ENCODE data around the gene AFG1L. TPM values are rescaled to one million over a fixed set of nuclear protein-coding genes. Genes with fewer than 3 reads are reported as not detected.
"Not testable (repeated sequence)": the region's sequence is repeated elsewhere in the genome, so short reads cannot be mapped to it uniquely, and the experiment has no call there.

Gene AFG1L
- total RNA-seq, 1 experiment from 2014 or later = 3.8 TPM

- H3K4me3 ChIP-seq = no peak overlapping the region
- no peaks in the 10 kb centered on the region for H3K36me3 ChIP-seq
- no peak for DNase-seq
- H3K9me3 ChIP-seq = no peaks in the 10 kb centered on the region; the same call in 1 of the 2 replicates
- no peaks in the 10 kb centered on the region for H3K27me3 ChIP-seq
These were observed 124.6 kb downstream of the AFG1L start for GRCh38 chr6:108419474-108419873.

- Histone ChIP-seq H3K9me3 (no peaks in the 10 kb centered on the region; the same call in 1 of the 2 replicates), H3K4me3 (no peak overlapping the region), H3K27me3 (no peaks in the 10 kb centered on the region), H3K36me3 (no peaks in the 10 kb centered on the region)
- no peak for DNase-seq
These were observed 125.2 kb downstream of the AFG1L start for GRCh38 chr6:108419934-108420609.

DNA sequence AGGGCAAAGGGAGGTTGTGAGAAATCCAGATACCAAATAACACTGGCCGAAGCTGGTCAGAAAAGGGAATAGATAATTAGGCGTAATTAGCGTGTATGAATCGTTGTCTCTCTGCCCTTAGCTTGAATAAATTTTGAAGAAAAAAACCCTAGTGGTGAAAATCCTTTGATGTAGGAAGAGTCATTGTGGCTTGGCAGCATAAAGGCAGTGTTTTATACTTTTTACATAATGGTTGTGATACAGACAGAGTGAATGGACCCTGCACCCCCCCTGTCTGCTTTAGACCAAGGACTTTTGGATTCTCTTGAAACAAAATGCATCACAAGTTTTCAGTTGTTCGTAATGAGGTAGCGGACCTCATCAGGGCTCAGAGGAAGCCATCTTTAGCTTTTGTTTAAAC, 126.5 kb downstream of the AFG1L start:
- Histone ChIP-seq H3K4me3 (no peak overlapping the region), H3K9me3 (no peaks in the 10 kb centered on the region), H3K36me3 (no peaks in the 10 kb centered on the region), H3K27me3 (no peaks in the 10 kb centered on the region)
- DNase-seq = no peak

GRCh38 chr6:108423982-108424705, 129.3 kb downstream of the AFG1L start:
- DNase-seq = no peak
- Histone ChIP-seq H3K4me3 (no peak overlapping the region), H3K36me3 (no peaks in the 10 kb centered on the region), H3K9me3 (no peaks in the 10 kb centered on the region), H3K27me3 (no peaks in the 10 kb centered on the region)

DNA sequence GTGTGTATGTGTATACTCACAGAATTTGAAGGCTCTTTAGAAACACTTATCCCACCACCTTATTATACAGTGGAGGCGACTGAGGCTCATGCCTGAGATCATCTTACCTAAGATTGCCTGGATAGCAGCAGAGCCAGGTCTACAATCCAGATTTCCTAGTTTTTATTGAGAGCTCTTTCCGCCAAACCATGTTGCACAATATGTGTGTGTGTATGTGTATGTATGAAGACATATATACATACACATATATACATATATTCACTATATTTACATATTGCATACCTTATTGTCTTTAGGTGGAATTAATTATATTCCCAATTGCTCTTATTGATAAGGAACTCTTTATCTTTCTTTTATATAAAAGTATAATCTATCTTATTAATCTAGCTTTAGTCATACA, 130.6 kb downstream of the AFG1L start:
- no peaks in the 10 kb centered on the region for H3K9me3 ChIP-seq
- no peak overlapping the region for H3K4me3 ChIP-seq
- no peak for DNase-seq
- H3K27me3 ChIP-seq = no peaks in the 10 kb centered on the region
- H3K36me3 ChIP-seq = no peaks in the 10 kb centered on the region

GRCh38 chr6:108432143-108432542, 137.3 kb downstream of the AFG1L start:
- no peaks in the 10 kb centered on the region for H3K36me3 ChIP-seq
- no peak overlapping the region for H3K4me3 ChIP-seq
- H3K27me3 ChIP-seq = no peaks in the 10 kb centered on the region
- no peaks in the 10 kb centered on the region for H3K9me3 ChIP-seq
- DNase-seq = no peak

- no peaks in the 10 kb centered on the region for H3K9me3 ChIP-seq
- no peak for DNase-seq
- no peaks in the 10 kb centered on the region for H3K36me3 ChIP-seq
- no peak overlapping the region for H3K4me3 ChIP-seq
- H3K27me3 ChIP-seq = no peaks in the 10 kb centered on the region
These were observed 137.9 kb downstream of the AFG1L start for GRCh38 chr6:108432792-108433191.

DNA sequence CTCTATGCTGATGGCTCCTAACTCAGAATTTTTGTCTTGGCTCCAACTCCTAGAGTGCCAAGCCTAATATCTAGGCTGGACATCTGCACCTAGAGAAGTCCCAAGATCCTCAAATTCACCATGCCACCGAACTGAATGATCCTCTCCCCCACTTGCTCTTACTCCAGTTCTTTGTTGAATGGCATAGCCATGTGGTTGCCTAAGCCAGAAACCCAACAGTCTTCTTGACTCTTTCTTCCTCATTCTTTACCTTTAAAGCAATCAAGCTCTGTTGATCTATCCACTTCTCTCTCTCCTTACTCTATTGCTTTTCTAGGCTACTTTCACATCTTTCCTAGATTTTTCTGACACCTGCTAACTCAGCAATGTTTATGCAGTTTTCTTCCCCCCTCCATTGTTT, 139.4 kb downstream of the AFG1L start:
- no peak for DNase-seq
- Histone ChIP-seq H3K27me3 (no peaks in the 10 kb centered on the region), H3K36me3 (no peaks in the 10 kb centered on the region), H3K4me3 (no peak overlapping the region), H3K9me3 (no peaks in the 10 kb centered on the region)

GRCh38 chr6:108435391-108435790, 140.5 kb downstream of the AFG1L start:
- Histone ChIP-seq H3K4me3 (no peak overlapping the region), H3K9me3 (no peaks in the 10 kb centered on the region), H3K36me3 (no peaks in the 10 kb centered on the region), H3K27me3 (no peaks in the 10 kb centered on the region)
- DNase-seq = no peak

DNA sequence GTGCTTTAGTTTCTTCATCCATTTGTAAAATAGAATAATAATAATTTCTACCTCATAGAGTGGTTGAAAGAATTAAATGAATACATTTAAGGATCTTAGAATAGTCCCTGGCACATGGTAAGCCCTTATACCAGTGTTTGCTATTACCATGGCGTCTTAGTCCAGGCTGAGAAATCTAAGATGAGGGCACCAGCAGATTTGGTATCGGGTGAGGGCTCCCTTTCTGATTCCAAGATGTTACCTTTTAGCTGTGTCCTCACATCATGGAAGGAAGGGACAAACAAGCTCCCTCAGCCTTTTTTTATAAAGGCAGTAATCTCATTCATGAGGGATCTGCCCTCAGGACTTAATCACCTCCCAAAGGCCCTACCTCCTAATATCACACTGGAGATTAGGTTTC, 141.9 kb downstream of the AFG1L start:
- Histone ChIP-seq H3K9me3 (no peaks in the 10 kb centered on the region), H3K4me3 (no peak overlapping the region), H3K27me3 (no peaks in the 10 kb centered on the region), H3K36me3 (no peaks in the 10 kb centered on the region)
- no peak for DNase-seq

GRCh38 chr6:108437821-108438220, 143.0 kb downstream of the AFG1L start:
- DNase-seq = no peak
- Histone ChIP-seq H3K4me3 (no peak overlapping the region), H3K9me3 (no peaks in the 10 kb centered on the region), H3K36me3 (no peaks in the 10 kb centered on the region), H3K27me3 (no peaks in the 10 kb centered on the region)

DNA sequence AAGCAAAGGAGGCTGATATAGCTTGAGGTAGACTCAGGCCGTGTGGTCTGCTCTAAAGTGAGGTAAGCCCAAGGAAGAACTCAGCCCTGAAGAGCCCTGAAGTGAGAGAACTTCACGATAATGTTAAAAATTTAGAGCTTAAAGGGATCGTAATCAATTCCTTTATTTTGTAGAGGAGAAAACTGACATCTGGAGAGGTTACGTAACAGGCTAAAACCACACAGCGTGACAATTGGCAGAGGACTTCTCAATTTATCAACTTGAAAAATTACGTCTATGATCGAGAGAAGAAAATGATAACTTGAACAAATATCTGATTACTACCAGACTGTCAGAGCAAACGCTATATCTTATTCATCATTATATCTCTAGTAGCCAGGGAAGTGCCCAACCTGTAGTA, 144.1 kb downstream of the AFG1L start:
- H3K27me3 ChIP-seq = no peaks in the 10 kb centered on the region
- H3K9me3 ChIP-seq = no peaks in the 10 kb centered on the region
- H3K4me3 ChIP-seq = no peak overlapping the region
- H3K36me3 ChIP-seq = no peaks in the 10 kb centered on the region
- DNase-seq = no peak

GRCh38 chr6:108441141-108441540, 146.3 kb downstream of the AFG1L start:
- Histone ChIP-seq H3K36me3 (no peaks in the 10 kb centered on the region), H3K4me3 (no peak overlapping the region), H3K27me3 (no peaks in the 10 kb centered on the region), H3K9me3 (no peaks in the 10 kb centered on the region)
- DNase-seq = no peak

DNA sequence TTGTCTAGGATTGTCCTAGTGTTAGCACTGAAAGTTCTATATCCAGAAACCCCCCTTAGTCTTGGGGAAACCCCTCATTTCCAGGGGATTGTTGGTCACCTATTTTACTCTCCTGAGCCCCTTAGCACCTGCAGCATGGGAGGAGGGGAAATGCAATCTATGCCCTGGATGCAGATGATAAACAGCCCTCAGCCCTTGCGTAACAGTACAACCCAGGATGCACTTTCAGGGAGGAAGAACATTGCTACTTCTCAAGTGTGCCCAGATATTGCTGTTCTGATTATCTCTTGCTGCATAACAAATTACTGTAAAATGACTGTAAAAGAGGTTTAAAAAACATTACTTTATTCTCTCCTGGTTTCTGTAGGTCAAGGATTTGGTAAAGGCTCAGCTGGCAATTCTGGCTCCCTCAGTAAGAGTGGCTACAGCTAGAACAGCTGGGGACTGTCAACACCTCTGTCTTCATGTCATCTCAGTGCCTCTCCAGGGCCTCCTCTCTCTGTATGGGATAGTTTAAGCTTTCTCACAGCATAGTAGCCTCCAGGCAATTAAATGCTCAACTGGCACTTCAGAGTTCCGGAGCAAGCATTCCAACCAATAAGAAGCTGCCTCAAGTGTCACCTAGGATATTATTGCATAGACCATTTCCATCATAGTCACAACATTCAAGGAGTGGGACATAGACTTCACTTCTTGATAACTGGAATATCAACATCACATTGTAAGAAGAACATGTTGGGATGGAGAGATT, 148.1 kb downstream of the AFG1L start:
- H3K9me3 ChIP-seq = no peaks in the 10 kb centered on the region
- DNase-seq = no peak
- H3K4me3 ChIP-seq = no peak overlapping the region

GRCh38 chr6:108446629-108447150, 151.8 kb downstream of the AFG1L start:
- Histone ChIP-seq H3K27me3 (no peaks in the 10 kb centered on the region), H3K9me3 (no peaks in the 10 kb centered on the region), H3K4me3 (no peak overlapping the region), H3K36me3 (no peaks in the 10 kb centered on the region; the same call in 1 of the 2 replicates)
- DNase-seq = no peak

More for the DNA sequence above, 148.1 kb downstream of the AFG1L start:
- no peaks in the 10 kb centered on the region for H3K36me3 ChIP-seq
- H3K27me3 ChIP-seq = no peaks in the 10 kb centered on the region

DNA sequence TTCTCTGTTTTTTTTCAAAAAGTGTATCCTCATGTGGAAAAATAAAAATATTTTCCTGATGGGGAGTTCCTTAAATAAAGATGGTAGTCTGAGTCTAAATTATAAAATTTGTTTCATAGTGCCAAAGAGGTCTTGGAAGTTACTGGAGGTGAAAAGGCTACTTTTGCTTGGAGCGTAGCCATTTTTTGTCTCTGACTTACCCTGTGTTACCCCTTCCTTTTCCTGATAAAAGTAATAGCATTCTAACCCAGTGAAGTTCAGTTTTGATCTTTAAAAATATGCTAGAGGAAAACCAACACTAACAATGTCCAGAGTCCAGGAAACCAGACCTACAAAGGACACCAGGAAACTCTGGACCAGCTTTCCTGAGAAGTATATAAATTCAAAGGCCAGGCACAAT, 153.6 kb downstream of the AFG1L start:
- Histone ChIP-seq H3K4me3 (no peak overlapping the region), H3K9me3 (no peaks in the 10 kb centered on the region), H3K36me3 (no peaks in the 10 kb centered on the region; the same call in 1 of the 2 replicates), H3K27me3 (no peaks in the 10 kb centered on the region)
- no peak for DNase-seq

DNA sequence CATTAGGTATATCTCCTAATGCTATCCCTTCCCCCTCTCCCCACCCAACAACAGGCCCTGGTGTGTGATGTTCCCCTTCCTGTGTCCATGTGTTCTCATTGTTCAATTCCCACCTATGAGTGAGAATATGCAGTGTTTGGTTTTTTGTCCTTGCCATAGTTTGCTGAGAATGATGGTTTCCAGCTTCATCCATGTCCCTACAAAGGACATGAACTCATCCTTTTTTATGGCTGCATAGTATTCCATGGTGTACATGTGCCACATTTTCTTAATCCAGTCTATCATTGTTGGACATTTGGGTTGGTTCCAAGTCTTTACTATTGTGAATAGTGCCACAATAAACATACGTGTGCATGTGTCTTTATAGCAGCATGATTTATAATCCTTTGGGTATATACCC, 154.9 kb downstream of the AFG1L start:
- H3K36me3 ChIP-seq, H3K4me3 ChIP-seq, H3K9me3 ChIP-seq, DNase-seq, H3K27me3 ChIP-seq: not testable (repeated sequence)
